ENCODE data around the gene KCNJ6.

KCNJ6 gene

DNA sequence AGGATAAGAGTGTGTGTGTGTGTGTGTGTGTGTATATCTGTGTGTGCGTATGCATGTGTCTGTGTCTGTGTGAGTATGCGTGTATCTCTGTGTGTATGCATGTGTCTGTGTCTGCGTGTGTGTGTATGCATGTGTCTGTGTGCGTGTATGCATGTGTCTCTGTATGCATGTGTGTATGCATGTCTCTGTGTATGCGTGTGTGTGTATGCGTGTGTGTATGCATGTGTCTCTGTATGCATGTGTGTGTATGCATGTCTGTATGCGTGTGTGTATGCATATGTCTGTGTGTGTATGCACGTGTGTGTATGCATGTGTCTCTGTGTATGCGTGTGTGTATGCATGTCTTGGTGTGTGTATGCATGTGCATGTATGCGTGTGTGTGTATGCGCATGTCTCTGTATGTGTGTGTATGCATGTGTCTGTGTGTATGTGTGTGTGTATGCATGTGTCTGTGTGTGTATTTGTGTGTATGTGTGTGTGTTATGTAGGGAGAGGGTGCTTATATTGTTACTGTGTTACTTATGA, 301.8 kb downstream of the KCNJ6 start:
- no peak overlapping the region for H3K23ac ChIP-seq (ENCODE audit: low read length in 2 of 2)
- peaks cover 0 to 5% of the 10 kb centered on the region in 2 experiments for H3K36me3 ChIP-seq (ENCODE audit: control insufficient read depth in 1 of 2, insufficient read depth in 2 of 2, low read depth in 1 of 2, low read length in 2 of 2)
- DNase-seq = no peak
- no peaks in the 10 kb centered on the region for H3K4me1 ChIP-seq (ENCODE audit: control insufficient read depth, insufficient read depth, low read depth, low read length)
- H3K9ac ChIP-seq (ENCODE audit: low read length) = no peak overlapping the region
- no peak overlapping the region for H3K4me3 ChIP-seq (ENCODE audit: insufficient read depth in 1 of 2, low read depth in 1 of 2, low read length in 2 of 2)
- no peak overlapping the region for H2AFZ ChIP-seq (ENCODE audit: low read depth, low read length)
- H2BK120ac ChIP-seq (ENCODE audit: low read depth, low read length) = no peak overlapping the region
- H4K91ac ChIP-seq (ENCODE audit: low read length) = no peak overlapping the region
- no peak overlapping the region for H3K4me2 ChIP-seq (ENCODE audit: low read length, poor library complexity, severe bottlenecking)
- H3K79me1 ChIP-seq (replicated peaks; ENCODE audit: low read length, poor library complexity, severe bottlenecking) = no peaks in the 10 kb centered on the region
- no peak overlapping the region for H3K27ac ChIP-seq (ENCODE audit: low read length, poor library complexity, severe bottlenecking)
- H3K4ac ChIP-seq (ENCODE audit: low read depth in 1 of 2, low read length in 2 of 2) = no peak overlapping the region
- no peak overlapping the region for H4K8ac ChIP-seq (ENCODE audit: low read length)
- H3K18ac ChIP-seq (ENCODE audit: low read depth in 1 of 2, low read length in 2 of 2) = no peak overlapping the region
- WGBS = 76% methylated on average over 11 of the region's 11 CpGs
- no peak overlapping the region for H3K14ac ChIP-seq (ENCODE audit: low read length in 2 of 2)
- H3K27me3 ChIP-seq (ENCODE audit: control insufficient read depth in 1 of 2, insufficient read depth in 1 of 2, low read length in 2 of 2) = peaks cover 0 to 19% of the 10 kb centered on the region in 2 experiments
- no peak overlapping the region for H2AK5ac ChIP-seq (ENCODE audit: low read length, severe bottlenecking)
- no peaks in the 10 kb centered on the region for H3K9me3 ChIP-seq (ENCODE audit: control insufficient read depth, low read length)
- H2BK5ac ChIP-seq (ENCODE audit: low read depth, low read length, poor library complexity, severe bottlenecking) = no peak overlapping the region
- no peak overlapping the region for H2BK15ac ChIP-seq (ENCODE audit: low read depth, poor library complexity, severe bottlenecking)
- no peak overlapping the region for H2BK12ac ChIP-seq (ENCODE audit: low read length in 2 of 2)

DNA sequence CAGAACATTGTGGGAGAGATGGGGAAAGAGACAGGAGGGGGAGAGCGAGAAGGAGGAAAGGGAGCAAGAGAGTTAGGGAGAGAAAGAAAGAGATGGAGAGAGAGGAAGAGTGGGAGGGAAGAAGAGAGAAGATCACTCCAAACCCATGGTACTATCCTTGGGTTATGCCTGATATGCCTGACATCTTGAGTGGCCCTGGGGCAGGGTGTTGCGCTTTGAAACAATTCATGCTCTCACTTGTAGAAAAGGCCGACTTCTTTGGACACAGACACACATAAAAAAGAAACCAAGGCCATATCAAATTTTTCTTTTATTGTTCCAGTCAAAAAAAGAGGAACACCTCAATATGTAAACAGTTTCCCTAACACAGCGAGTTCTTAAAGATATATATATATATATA, 309.2 kb downstream of the KCNJ6 start:
- Histone ChIP-seq H2AFZ (ENCODE audit: low read depth, low read length) (no peak overlapping the region), H3K4me3 (ENCODE audit: insufficient read depth in 1 of 2, low read depth in 1 of 2, low read length in 2 of 2) (no peak overlapping the region), H3K14ac (ENCODE audit: low read length in 2 of 2) (no peak overlapping the region), H3K27ac (ENCODE audit: low read length, poor library complexity, severe bottlenecking) (no peak overlapping the region), H3K4ac (ENCODE audit: low read depth in 1 of 2, low read length in 2 of 2) (no peak overlapping the region), H3K9ac (ENCODE audit: low read length) (no peak overlapping the region), H3K79me1 (replicated peaks; ENCODE audit: low read length, poor library complexity, severe bottlenecking) (no peaks in the 10 kb centered on the region), H2BK5ac (ENCODE audit: low read depth, low read length, poor library complexity, severe bottlenecking) (no peak overlapping the region), H4K8ac (ENCODE audit: low read length) (no peak overlapping the region), H2AK5ac (ENCODE audit: low read length, severe bottlenecking) (no peak overlapping the region), H2BK120ac (ENCODE audit: low read depth, low read length) (no peak overlapping the region), H3K27me3 (ENCODE audit: control insufficient read depth in 1 of 2, insufficient read depth in 1 of 2, low read length in 2 of 2) (peaks cover 0 to 42% of the 10 kb centered on the region in 2 experiments), H3K23ac (ENCODE audit: low read length in 2 of 2) (no peak overlapping the region), H3K4me1 (ENCODE audit: control insufficient read depth, insufficient read depth, low read depth, low read length) (no peaks in the 10 kb centered on the region), H2BK15ac (ENCODE audit: low read depth, poor library complexity, severe bottlenecking) (no peak overlapping the region), H2BK12ac (ENCODE audit: low read length in 2 of 2) (no peak overlapping the region), H4K91ac (ENCODE audit: low read length) (no peak overlapping the region), H3K36me3 (ENCODE audit: control insufficient read depth in 1 of 2, insufficient read depth in 2 of 2, low read depth in 1 of 2, low read length in 2 of 2) (no peaks in the 10 kb centered on the region), H3K9me3 (ENCODE audit: control insufficient read depth, low read length) (no peaks in the 10 kb centered on the region), H3K4me2 (ENCODE audit: low read length, poor library complexity, severe bottlenecking) (no peak overlapping the region), H3K18ac (ENCODE audit: low read depth in 1 of 2, low read length in 2 of 2) (no peak overlapping the region)
- 68% methylated on average over 3 of the region's 4 CpGs for WGBS
- no peak for DNase-seq

DNA sequence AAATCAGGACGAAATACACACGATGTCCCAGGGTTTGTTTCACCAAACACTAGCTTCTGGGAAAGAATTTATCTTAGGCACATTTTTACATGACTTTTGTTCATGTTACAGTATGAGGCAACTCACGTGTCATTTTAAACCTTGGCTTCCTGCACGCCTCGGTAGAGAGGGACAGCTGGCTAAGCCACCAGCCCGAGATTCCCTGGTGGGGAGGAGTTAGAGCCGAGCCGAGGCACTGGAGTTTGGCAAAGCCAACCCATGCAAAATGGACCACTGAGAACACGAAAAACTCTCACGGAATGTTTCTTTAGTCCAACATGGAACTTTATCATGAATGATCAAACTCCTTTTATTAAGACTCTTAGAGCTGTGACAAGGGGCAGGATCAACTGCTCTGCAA, 309.7 kb downstream of the KCNJ6 start:
- H3K4me3 ChIP-seq (ENCODE audit: insufficient read depth in 1 of 2, low read depth in 1 of 2, low read length in 2 of 2) = no peak overlapping the region
- no peaks in the 10 kb centered on the region for H3K9me3 ChIP-seq (ENCODE audit: control insufficient read depth, low read length)
- H4K91ac ChIP-seq (ENCODE audit: low read length) = no peak overlapping the region
- H3K79me1 ChIP-seq (replicated peaks; ENCODE audit: low read length, poor library complexity, severe bottlenecking) = no peaks in the 10 kb centered on the region
- H3K4me1 ChIP-seq (ENCODE audit: control insufficient read depth, insufficient read depth, low read depth, low read length) = no peaks in the 10 kb centered on the region
- 86% methylated on average over 10 of the region's 10 CpGs for WGBS
- H3K27ac ChIP-seq (ENCODE audit: low read length, poor library complexity, severe bottlenecking) = no peak overlapping the region
- H2BK120ac ChIP-seq (ENCODE audit: low read depth, low read length) = no peak overlapping the region
- no peak overlapping the region for H2AFZ ChIP-seq (ENCODE audit: low read depth, low read length)
- no peak overlapping the region for H2BK12ac ChIP-seq (ENCODE audit: low read length in 2 of 2)
- H3K4ac ChIP-seq (ENCODE audit: low read depth in 1 of 2, low read length in 2 of 2) = no peak overlapping the region
- H3K4me2 ChIP-seq (ENCODE audit: low read length, poor library complexity, severe bottlenecking) = no peak overlapping the region
- no peak overlapping the region for H2BK5ac ChIP-seq (ENCODE audit: low read depth, low read length, poor library complexity, severe bottlenecking)
- H2AK5ac ChIP-seq (ENCODE audit: low read length, severe bottlenecking) = no peak overlapping the region
- no peak overlapping the region for H2BK15ac ChIP-seq (ENCODE audit: low read depth, poor library complexity, severe bottlenecking)
- H3K23ac ChIP-seq (ENCODE audit: low read length in 2 of 2) = no peak overlapping the region
- H3K14ac ChIP-seq (ENCODE audit: low read length in 2 of 2) = no peak overlapping the region
- no peaks in the 10 kb centered on the region for H3K36me3 ChIP-seq (ENCODE audit: control insufficient read depth in 1 of 2, insufficient read depth in 2 of 2, low read depth in 1 of 2, low read length in 2 of 2)
- H3K27me3 ChIP-seq (ENCODE audit: control insufficient read depth in 1 of 2, insufficient read depth in 1 of 2, low read length in 2 of 2) = peaks cover 0 to 42% of the 10 kb centered on the region in 2 experiments
- no peak for DNase-seq
- no peak overlapping the region for H3K18ac ChIP-seq (ENCODE audit: low read depth in 1 of 2, low read length in 2 of 2)
- H4K8ac ChIP-seq (ENCODE audit: low read length) = no peak overlapping the region
- no peak overlapping the region for H3K9ac ChIP-seq (ENCODE audit: low read length)

DNA sequence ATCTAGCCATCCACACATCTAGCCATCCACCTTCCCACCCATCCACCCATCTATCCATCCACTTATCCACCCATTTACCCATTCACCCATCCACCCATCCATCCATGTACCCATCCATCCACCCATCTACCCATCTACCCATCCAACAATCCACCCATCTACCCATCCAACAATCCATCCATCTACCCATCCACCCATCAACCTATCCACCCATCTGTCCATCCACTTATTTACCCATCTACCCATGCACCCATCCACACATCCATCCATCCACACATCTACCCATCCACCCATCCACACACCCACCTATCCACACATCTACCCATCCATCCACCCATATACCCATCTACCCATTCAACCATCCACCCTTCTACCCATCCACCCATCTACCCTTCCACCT, 311.3 kb downstream of the KCNJ6 start:
- Histone ChIP-seq H3K79me1 (replicated peaks; ENCODE audit: low read length, poor library complexity, severe bottlenecking) (no peaks in the 10 kb centered on the region), H2AFZ (ENCODE audit: low read depth, low read length) (no peak overlapping the region), H3K4me1 (ENCODE audit: control insufficient read depth, insufficient read depth, low read depth, low read length) (no peaks in the 10 kb centered on the region), H3K9me3 (ENCODE audit: control insufficient read depth, low read length) (peaks cover 5% of the 10 kb centered on the region), H3K4me2 (ENCODE audit: low read length, poor library complexity, severe bottlenecking) (no peak overlapping the region), H3K23ac (ENCODE audit: low read length in 2 of 2) (no peak overlapping the region), H3K27me3 (ENCODE audit: control insufficient read depth in 1 of 2, insufficient read depth in 1 of 2, low read length in 2 of 2) (peaks cover 0 to 48% of the 10 kb centered on the region in 2 experiments), H2BK5ac (ENCODE audit: low read depth, low read length, poor library complexity, severe bottlenecking) (no peak overlapping the region), H3K9ac (ENCODE audit: low read length) (no peak overlapping the region), H2BK12ac (ENCODE audit: low read length in 2 of 2) (no peak overlapping the region), H4K91ac (ENCODE audit: low read length) (no peak overlapping the region), H2BK15ac (ENCODE audit: low read depth, poor library complexity, severe bottlenecking) (no peak overlapping the region), H2AK5ac (ENCODE audit: low read length, severe bottlenecking) (no peak overlapping the region), H3K36me3 (ENCODE audit: control insufficient read depth in 1 of 2, insufficient read depth in 2 of 2, low read depth in 1 of 2, low read length in 2 of 2) (no peaks in the 10 kb centered on the region), H3K4me3 (ENCODE audit: insufficient read depth in 1 of 2, low read depth in 1 of 2, low read length in 2 of 2) (no peak overlapping the region), H3K4ac (ENCODE audit: low read depth in 1 of 2, low read length in 2 of 2) (no peak overlapping the region), H4K8ac (ENCODE audit: low read length) (no peak overlapping the region), H2BK120ac (ENCODE audit: low read depth, low read length) (no peak overlapping the region), H3K27ac (ENCODE audit: low read length, poor library complexity, severe bottlenecking) (no peak overlapping the region), H3K14ac (ENCODE audit: low read length in 2 of 2) (no peak overlapping the region), H3K18ac (ENCODE audit: low read depth in 1 of 2, low read length in 2 of 2) (no peak overlapping the region)
- DNase-seq = no peak

All from mesenchymal stem cell (in vitro differentiated cells and primary cell).